Measurements from ENCODE around the gene SEC23B. TPM values are rescaled to one million over a fixed set of nuclear protein-coding genes. Genes with fewer than 3 reads are reported as not detected.

The SEC23B gene
- total and polyA plus RNA-seq, 2 of the 13 experiments (the other 11 are each of a cell fraction or from before 2014, with no cell fraction given): 114 to 120 TPM

DNA sequence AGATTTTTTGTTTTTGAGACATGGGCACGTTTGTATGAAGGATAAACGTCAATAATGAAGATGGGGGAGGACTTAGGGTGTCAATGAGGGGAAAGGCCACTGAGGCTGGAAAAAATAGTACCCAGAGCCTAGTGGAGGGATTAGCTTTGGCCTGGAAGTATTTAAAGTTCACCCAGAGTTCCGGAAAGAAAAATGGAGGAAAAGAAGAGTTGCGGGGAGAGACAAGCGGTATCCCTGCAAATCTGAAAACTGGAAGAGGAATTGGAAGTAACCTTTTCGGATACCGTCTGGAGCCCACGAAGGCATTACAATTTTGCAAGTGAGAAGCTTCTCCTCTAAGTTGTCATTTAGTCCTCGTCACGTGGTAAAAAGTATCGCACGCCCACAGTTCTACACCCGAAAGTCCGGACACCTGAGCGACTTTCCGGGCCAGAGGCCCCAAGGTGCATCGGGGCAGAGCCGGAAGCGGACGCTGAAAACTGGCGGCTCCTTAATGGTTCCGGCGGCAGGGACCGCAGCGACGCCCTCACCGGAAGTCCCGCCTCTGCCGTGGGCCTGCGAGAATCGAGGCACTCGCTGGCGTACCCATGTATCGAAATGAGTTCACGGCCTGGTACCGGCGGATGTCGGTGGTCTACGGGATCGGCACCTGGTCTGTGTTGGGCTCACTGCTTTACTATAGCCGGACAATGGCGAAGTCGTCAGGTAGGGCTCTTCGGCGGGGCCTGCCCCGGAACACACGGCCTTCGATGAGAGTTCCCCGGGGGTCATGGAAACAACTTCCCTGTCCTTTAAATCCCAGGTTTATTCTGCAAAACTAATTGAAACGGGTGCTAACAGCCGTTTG is 59.4 kb downstream of the SEC23B start, which contains the start of gene SMIM26 (continued):
- peak; percentile 99 for TF ChIP-seq ZNF350 (CRISPR knock-in tag; IDR thresholded peaks at IDR 0.05; ENCODE audit: borderline replicate concordance, low read depth)
- peak; percentile 97 for TF ChIP-seq ZNF44 (CRISPR knock-in tag; IDR thresholded peaks at IDR 0.05)
- no peak for TF ChIP-seq TRIM24 (CRISPR knock-in tag; IDR thresholded peaks at IDR 0.05)
- TF ChIP-seq, protein P1, sequence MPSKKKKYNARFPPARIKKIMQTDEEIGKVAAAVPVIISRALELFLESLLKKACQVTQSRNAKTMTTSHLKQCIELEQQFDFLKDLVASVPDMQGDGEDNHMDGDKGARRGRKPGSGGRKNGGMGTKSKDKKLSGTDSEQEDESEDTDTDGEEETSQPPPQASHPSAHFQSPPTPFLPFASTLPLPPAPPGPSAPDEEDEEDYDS (CRISPR knock-in tag; IDR thresholded peaks at IDR 0.05): peak; percentile 84
- TF ChIP-seq, protein P2, sequence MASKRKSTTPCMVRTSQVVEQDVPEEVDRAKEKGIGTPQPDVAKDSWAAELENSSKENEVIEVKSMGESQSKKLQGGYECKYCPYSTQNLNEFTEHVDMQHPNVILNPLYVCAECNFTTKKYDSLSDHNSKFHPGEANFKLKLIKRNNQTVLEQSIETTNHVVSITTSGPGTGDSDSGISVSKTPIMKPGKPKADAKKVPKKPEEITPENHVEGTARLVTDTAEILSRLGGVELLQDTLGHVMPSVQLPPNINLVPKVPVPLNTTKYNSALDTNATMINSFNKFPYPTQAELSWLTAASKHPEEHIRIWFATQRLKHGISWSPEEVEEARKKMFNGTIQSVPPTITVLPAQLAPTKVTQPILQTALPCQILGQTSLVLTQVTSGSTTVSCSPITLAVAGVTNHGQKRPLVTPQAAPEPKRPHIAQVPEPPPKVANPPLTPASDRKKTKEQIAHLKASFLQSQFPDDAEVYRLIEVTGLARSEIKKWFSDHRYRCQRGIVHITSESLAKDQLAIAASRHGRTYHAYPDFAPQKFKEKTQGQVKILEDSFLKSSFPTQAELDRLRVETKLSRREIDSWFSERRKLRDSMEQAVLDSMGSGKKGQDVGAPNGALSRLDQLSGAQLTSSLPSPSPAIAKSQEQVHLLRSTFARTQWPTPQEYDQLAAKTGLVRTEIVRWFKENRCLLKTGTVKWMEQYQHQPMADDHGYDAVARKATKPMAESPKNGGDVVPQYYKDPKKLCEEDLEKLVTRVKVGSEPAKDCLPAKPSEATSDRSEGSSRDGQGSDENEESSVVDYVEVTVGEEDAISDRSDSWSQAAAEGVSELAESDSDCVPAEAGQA (IDR thresholded peaks at IDR 0.05; ENCODE audit: low read depth): peak; percentile 86; the same call in 1 of the 2 replicates
- TF ChIP-seq, protein P2 (CRISPR knock-in tag; IDR thresholded peaks at IDR 0.05; ENCODE audit: borderline replicate concordance): no peak; the same call in 1 of the 2 replicates
- no peak for TF ChIP-seq ZMYM2 (CRISPR knock-in tag; IDR thresholded peaks at IDR 0.05)
- peak; percentile 18 for TF ChIP-seq NCOR1 (IDR thresholded peaks at IDR 0.05; ENCODE audit: borderline replicate concordance, low read length)
- TF ChIP-seq, protein P3, sequence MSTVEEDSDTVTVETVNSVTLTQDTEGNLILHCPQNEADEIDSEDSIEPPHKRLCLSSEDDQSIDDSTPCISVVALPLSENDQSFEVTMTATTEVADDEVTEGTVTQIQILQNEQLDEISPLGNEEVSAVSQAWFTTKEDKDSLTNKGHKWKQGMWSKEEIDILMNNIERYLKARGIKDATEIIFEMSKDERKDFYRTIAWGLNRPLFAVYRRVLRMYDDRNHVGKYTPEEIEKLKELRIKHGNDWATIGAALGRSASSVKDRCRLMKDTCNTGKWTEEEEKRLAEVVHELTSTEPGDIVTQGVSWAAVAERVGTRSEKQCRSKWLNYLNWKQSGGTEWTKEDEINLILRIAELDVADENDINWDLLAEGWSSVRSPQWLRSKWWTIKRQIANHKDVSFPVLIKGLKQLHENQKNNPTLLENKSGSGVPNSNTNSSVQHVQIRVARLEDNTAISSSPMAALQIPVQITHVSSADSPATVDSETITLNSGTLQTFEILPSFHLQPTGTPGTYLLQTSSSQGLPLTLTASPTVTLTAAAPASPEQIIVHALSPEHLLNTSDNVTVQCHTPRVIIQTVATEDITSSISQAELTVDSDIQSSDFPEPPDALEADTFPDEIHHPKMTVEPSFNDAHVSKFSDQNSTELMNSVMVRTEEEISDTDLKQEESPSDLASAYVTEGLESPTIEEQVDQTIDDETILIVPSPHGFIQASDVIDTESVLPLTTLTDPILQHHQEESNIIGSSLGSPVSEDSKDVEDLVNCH (CRISPR knock-in tag; IDR thresholded peaks at IDR 0.05): 0 out of 2 replicates have a peak, but pooled peaks have one; percentile 26
- TF ChIP-seq ZNF563 (CRISPR knock-in tag; IDR thresholded peaks at IDR 0.05): peak; percentile 79; the same call in 1 of the 2 replicates
- no peak for TF ChIP-seq THYN1 (CRISPR knock-in tag; IDR thresholded peaks at IDR 0.05; ENCODE audit: borderline replicate concordance, low read depth)
- no peak for TF ChIP-seq ZNF24 (IDR thresholded peaks at IDR 0.05)
- no peak for TF ChIP-seq JUN (CRISPR knock-in tag; IDR thresholded peaks at IDR 0.05)
- no peak; the same call in 1 of the 2 replicates for TF ChIP-seq MTA3 (CRISPR knock-in tag; IDR thresholded peaks at IDR 0.05)
- no peak for TF ChIP-seq MIER2 (CRISPR knock-in tag; IDR thresholded peaks at IDR 0.05)
- TF ChIP-seq, protein P4, sequence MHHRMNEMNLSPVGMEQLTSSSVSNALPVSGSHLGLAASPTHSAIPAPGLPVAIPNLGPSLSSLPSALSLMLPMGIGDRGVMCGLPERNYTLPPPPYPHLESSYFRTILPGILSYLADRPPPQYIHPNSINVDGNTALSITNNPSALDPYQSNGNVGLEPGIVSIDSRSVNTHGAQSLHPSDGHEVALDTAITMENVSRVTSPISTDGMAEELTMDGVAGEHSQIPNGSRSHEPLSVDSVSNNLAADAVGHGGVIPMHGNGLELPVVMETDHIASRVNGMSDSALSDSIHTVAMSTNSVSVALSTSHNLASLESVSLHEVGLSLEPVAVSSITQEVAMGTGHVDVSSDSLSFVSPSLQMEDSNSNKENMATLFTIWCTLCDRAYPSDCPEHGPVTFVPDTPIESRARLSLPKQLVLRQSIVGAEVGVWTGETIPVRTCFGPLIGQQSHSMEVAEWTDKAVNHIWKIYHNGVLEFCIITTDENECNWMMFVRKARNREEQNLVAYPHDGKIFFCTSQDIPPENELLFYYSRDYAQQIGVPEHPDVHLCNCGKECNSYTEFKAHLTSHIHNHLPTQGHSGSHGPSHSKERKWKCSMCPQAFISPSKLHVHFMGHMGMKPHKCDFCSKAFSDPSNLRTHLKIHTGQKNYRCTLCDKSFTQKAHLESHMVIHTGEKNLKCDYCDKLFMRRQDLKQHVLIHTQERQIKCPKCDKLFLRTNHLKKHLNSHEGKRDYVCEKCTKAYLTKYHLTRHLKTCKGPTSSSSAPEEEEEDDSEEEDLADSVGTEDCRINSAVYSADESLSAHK (CRISPR knock-in tag; IDR thresholded peaks at IDR 0.05; ENCODE audit: borderline replicate concordance): peak; percentile 81; the same call in 1 of the 2 replicates
